ENCODE results near the gene TRIM7.
"Not testable (repeated sequence)": the region's sequence is repeated elsewhere in the genome, so short reads cannot be mapped to it uniquely, and the experiment has no call there.

- TF ChIP-seq CTCF (IDR thresholded peaks at IDR 0.05; ENCODE audit: low read depth, low read length, poor library complexity, severe bottlenecking); EZH2phosphoT487 (IDR thresholded peaks at IDR 0.05; ENCODE audit: borderline replicate concordance, low read length): not testable (repeated sequence)
Measured at GRCh38 chr5:181146927-181147636, 57.9 kb downstream of the TRIM7 start, which contains the start of gene OR2V2.
